DMS79 (cell line): ENCODE measurements around the gene TRA2B.

Experiments used
- DNase-seq: peaks from one replicate; lab custom pipeline; 2025; lab: John Stamatoyannopoulos, UW

Gene TRA2B

DNA sequence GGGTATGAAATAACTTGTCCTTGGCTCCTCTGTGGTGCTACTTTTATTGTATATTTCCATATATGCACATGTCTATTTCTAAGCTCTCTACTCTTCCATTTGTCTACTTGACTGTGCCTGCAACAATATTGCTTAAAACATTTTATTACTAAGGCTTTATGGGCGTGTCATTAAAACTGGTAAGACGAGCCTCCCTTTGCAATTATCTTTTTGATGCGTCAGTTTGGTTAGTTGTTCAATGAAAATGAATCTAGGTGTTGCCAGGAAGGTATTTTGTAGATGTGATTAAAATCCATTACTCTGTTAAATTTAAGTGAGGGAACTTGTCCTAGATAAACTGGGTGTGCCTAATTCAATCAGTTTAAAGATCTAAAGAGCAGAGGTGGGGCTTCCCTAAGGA, 12.9 kb upstream of the TRA2B start:
- DNase-seq: no peak

DNA sequence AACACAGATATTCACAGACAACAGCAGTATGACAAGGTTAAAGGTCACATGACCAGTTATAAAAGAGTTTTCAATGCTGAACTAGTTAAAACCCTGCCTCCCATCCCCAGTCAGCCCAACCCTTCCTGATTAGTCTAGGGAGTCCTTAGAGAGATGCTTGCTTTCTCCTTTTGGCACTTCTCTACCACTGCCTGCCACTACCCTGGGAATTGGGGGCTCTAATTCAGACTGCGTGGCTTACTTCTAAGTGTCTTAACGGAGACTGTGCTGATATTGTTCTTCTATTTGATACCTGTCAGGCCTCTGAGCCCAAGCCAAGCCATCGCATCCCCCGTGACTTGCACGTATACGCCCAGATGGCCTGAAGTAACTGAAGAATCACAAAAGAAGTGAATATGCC, 11.7 kb upstream of the TRA2B start:
- DNase-seq: no peak

DNA sequence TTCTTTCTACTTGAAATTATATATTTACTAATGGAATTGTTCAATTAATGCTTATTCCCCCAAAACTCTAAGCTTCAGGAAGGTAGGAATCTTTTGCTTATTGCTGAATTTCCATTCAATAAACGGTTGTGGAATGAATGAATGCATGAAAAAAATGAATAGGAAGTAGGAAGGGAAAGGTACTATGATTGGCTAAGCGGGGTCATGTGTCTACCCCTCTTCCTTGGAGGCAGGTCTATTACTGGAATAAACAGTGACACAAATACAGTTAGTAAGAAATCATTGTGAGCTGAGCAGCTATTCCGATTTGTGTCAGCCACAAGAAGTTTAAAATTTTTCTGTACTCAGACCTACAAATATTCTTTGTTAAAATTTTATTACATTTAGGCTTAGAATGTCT, 10.5 kb upstream of the TRA2B start:
- no peak for DNase-seq

DNA sequence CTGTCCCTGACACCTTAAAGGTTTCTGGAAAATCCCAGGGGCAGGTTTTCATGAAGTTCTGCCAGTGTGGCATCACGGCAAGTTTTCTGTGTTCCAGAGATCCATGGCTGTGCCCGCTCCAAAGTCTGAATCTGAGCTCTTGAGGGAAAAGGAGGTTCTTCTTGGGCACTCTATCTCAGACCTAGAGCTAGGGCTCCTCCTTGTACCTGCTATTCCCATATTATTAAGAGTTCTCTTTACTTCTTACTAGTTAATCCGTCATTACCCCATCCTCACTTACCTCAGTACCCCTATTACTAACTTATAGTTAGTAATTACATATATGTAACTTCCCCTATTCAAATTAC, 5.9 kb upstream of the TRA2B start:
- DNase-seq: no peak

DNA sequence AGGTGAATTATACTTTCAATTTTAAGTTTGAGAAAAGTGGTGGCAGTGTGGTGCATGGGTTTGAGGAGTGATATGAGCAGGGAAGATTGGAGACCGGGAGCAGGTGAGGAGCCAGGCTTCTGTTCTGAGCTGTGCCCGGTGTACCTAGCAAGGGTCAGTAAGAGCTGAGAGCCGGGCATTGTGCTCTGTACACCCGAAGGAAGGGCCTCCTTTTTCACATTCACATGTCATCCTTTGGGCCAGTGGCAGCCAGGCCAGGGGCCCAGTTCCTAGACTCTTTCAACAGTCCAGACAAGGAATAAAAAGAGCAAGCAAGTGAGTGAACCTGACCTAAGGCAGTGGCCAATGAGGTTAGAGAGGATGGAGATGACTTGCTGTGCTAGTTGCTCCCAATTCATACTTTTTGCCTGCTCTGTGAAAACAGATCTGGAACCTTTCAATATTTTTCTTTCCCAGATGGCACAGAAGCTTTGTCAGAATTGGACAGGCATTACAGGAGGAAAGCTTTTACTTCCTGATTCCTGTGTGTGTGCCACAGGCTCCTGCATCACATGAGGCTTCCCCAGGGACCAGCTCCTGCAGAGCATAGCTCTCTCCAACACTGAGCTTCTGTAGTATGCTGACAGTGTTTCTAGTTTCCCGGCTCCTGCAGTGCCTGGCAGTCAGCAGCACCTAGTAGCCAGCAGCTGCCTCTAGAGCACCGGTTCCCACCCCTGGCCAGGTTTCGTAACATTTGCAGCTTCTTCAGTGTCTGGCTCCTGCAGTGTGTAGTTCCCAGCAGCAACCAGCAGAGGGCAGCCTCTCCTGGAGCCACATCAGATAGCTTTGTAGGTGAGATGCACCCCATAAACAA, 5.3 kb upstream of the TRA2B start:
- peak; percentile 40 for DNase-seq

DNA sequence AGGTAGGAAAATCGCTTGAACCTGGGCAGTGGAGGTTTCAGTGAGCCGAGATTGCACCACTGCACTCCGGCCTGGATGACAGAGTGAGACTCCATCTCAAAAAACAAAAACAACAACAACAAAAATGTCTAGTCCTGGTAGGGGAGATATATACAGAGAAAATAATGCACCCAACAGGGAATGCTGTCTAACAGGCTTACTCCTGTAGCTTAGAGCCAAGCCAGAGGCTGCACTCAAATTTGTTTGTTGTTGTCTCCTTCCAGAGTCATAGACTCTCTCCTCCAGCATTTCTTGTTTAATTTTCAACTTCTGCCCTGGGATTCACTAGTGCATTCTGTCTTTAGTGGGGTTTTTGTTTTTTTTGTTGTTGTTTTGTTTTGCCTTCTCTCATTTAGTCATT, 4.6 kb upstream of the TRA2B start:
- DNase-seq: no peak

DNA sequence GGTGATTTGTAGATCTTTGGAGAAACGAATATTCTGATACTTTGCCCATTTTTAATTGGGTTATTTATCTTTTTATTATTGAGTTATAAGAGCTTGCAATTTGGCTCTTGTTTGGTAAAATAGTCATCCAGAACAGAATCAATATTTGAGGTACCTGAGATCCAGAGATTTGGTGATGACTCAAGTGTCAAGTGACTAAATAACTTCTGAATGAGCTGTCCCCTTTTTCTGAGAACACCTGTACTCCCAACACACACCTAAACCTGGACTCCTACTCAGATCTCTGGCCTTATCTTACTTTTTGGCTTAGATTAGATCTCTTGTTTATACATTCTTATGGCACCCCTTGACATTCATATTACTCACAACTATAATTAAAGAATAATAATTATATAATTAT, 3.1 kb upstream of the TRA2B start:
- DNase-seq: no peak

DNA sequence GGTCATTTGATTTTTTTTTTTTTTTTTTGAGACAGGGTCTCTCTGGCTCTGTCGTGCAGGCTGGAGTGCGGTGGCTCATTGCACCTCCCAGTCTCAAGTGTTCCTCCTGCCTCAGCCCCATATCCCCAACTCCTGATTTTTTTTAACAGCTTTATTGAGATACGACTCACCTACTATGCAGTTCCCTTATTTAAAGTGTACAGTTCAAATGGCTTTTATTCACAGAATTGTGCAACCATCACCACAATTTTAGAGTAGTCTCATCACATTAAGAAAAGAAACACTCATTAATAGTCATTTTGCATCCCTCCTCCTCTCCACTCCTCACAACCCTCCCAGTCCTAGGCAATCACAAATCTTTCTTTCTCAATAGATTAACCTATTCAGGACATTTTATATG, 1.9 kb upstream of the TRA2B start:
- no peak for DNase-seq

DNA sequence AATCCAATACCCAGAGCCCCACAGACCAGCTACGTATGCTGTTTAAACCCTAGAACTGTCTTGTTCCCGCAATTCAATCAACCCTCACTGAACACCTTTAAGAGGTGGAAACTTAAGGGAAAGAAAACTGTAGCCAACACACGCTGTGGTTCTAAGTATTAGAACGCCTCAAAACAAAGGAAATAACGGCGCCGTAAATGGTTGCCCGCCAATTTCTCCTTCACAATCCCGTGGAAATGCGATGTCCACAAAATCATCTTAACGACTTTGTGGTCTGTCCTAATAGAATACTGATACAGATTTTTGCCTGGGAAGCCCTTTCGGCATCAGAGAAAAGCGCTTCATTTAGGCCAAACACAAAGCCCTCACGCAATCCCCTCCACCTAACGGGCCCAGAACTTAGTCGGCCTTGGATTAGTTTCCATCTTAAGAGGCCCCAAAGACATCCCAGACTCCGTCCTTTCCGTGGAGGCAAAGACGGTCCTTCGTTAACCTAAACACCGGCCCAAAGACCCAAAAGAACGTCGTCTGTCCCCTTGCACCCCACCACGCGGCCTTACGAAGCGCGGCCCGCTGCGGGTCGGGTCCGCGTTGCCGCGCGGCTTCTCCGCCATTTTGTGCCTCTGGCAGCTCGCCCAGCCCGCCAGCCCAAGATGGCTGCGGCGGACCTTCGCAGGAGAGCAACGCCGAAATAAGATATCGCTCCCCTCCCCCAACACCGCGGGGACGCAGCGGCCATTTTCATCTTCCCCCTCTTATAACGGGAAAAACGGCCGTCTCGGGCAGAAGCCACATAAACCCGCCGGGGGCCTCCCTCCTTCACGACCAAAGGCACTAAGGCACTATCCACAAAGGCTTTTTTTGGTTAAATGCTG, 763 bp downstream of the TRA2B start:
- DNase-seq: peak; percentile 46

DNA sequence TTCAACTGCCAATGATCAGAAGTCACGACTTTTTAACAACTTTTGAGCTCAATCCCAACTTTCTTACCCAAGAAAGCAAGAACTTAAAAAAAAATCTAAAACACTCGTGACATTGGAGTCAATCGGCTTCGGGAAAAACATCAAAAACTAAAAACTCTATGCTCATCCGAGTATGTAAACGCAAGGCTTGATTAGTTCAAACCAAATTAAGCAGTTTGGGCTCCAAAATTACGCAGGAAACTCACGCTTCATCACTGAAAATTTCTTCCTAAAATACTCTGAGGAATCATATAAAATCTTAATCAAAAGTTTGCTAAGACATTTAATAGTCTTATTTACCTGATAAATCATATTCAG, 1.6 kb downstream of the TRA2B start:
- no peak for DNase-seq

DNA sequence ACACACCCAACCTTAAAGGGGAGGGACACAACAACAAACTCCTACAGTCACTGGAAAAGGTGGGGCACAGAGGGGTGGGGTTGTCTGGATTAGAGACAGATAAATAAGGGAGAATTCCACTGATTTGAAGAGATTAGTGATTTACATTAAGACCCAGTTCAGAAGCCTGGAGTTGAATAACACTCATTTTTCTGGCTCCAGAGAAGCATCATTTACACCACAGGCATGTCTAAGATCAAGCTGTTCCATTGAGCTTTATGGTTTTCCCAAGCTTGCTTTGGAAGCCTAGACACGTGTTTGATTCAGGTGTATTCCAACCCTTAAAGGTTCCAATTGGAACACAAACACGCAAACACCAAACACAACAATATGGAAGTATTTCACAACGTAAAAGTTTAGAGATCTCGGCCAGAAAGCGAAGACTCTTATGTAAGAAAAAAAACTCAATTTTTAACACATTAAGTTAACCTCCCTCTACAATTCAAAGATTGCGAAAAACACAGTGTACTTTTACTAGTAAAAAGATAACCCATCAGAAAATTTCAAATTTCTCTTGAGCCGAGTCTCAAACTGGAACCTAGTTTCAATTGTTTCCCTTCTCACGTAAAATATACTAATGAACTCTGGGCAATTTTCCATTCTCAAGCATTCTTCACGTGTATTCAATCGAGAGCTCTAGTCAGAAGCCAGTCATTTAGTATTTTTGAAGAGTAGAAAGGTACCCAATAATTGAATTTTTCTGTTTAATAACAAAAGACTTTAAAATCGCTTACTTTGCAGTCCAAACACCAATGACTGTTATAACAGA, 2.1 kb downstream of the TRA2B start:
- no peak for DNase-seq

DNA sequence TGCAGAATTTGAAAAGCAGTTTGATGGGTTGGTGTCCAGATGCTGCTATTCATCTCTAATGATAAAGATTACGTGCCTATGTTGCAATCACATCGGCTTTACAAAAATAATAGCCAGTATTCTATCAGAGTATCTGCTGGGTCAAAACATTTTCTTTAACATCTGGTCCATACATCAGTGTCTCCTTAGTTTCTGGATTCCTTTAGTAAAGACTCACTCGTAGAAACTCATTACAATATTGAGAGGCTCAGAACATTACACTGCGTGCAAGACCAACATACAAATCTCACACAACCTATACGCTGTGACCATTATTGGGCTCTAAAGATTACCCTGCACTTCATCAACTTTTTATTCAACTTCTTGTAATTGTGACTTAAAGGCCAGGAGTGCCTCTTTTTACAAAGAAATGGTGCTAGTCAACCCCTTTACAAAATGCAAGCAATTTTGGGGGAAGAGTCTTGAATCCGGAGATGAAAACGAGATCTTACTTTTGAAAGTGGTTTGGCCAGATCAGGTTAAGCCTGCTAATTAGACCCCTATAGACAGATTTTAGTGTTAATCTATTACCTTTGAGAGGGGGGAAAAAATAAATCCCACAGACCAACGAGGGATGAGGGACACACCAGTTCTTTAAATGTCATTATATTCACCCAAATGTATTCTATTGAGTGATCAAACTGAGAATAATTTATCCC, 2.9 kb downstream of the TRA2B start:
- DNase-seq: no peak

DNA sequence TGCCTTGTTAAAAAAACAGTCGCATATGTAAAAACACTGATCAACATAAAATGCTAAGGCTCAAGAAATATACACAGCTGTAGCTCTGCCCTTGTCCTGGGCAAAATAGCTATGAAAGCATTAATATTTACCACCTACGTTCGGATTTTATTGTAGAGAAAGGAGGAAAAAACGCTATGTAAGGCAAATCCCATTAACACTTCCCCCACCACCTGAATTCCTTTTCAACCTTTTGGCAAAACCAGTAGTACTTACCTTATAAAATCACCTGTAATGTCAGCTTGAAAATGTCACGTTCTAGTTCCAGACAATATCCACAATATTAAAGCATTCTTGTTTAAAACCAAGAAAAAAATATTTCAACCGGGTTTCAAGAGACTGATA, 3.6 kb downstream of the TRA2B start:
- no peak for DNase-seq

DNA sequence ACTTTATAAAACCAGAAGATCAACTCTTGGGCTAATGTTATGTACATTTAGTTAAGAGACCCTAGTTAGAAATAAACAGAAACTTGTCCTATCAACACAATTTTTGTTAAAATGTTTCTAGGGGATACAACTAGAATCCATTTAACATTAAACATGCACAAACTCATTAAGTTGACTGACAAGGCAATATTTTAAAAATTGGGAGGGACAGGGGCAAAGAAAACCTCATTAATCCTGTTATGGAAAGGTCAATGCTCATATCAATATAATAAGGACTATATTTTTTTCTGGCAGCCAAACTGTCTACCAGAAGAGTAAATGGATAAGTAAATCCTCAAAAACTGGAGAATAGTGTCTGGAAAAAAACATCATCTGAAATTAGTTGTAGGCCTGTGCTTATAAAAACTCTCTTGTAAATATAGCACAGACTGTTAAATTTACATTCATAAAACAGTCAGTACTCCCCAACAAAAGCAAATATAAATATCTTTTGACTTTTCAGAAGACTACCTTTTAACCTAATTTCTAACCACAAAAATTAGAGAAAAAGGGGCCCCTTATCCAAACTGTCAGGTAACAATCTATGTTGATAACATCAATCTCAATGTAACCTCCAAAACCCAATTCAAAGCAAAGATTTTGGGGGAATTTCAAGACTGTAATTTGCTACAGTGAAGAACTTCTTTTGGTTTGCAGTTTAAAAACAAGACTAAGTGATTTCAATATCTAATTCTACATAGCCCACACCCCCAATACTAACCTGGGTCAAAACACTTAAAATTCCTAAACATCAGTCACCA, 4.2 kb downstream of the TRA2B start:
- DNase-seq: no peak

DNA sequence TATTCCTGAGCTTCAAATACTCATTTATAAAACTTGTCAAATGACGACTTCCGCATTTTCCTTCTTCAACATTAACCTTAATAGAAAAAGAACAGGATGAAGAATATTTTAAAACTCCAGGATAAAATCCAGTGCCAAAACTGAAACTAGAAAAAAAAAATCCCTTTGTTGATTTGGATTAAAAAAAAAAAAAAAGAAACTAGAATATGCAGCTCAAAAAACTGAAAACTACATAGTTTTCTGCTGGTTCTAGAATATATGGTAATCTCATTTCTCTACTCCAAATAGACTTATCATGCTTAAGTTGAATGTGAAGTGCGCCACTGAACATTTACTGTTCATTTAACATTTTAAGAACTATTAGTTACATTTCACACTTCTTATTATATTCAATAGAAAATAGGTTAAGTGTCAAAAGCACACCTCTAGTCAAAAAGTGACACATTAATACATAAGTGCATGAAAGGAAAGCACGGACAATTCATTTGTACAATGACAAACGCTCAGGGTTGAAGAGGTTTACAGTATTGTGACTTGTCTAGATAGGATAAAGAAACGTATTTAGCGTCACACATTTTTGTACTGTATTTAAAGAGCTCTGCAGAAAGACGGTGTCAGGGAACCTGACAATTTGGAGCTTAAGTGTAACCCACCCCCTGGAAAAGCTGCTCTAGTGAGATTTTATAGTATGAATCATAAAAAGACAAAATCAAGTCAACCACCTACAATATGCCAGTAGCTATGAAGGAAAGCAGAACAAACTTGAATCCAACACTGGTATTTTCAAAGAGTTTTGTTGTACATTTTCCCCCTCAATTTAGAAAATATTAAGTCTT, 5.8 kb downstream of the TRA2B start:
- DNase-seq: no peak

DNA sequence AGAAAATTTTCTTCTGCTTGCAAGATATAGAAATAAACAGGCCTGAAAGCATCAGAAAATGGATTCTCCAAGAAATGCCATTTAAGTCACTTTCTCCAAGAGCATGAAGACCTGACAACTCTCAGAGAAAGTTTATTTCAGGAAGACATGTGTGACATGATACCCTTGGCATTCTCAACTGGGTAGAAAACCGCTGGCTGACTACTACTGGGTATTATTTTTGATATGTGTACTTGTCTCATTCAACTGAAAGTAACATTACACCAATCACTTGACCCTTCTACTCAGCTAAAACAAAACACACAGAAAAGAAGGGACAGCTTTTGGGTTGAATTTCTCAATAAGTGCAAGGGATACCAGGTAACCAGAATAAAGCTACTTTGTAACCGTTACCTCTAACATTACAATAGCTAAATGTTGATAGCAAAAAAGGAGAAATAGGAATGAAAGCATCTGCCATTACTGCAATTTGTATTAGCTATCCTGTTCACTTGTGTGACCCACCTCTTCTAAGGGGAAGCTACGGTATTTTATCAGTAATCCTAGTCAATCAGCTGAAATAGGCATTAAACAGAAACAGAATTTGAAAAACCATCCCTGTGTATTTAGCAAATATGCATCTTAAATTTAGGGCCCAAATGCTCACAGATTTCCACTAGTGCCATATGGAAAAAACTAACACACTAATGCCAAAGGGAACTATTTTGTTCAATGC, 7.3 kb downstream of the TRA2B start:
- no peak for DNase-seq

DNA sequence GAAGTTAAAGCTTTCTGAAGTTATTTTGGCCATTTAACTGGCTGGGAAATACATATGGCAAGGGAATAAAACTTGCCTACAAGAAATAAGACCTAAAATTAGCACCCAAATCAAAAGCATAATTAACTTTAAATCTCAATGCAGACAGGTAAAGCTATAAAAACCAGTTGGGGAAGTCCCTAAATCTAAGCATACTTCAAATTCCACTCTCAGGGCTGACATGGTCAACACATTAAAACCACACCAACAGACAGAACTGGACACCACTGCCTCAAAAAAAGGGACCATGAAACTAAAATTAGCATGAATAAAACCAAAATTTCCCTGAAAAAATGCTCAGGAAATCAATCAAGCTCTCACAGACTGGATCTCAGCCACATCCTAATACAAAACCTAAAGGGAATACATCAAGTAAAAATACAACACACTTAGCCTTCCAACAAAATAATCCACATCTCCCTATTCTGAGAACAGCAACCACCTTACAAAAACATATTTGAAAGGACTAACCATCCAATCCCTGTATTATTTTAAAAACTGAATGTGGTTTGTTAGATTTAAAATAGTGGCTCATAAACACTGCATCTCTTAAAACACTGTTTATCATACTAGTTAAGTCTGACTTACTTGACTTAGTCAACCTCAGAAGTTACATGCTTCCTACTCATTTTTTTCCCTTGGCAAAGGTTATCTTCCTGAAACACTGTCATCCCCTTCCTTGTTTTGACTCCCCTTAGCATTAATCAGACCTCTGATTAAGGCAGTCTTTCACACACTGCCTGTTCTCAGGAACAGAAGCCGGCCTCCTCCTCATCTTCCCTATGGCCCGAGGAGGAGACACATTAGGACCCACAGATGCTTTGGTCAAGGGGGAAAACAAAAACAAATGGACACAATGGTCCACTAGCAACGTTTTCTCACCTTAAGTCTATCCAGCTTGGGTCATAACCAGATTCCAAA, 8.3 kb downstream of the TRA2B start:
- no peak for DNase-seq

DNA sequence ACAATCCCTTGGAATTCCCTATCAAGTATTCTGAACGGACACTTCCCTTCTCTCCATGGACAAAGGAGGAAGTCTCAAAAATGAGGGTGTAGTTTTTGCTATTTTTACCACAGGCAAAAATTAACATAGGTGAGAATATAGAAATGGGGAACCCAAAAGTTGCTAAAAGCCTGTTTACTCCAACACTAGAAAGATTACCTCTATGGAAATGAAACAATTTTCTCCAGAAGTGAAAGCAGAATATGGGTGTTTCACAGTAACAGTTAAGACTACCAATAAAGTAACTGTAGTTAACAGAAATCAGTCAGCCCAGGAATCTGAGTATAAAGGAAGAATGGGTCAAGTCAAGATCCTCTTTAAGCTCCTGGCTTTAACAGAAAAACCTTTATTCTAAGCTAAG, 9.3 kb downstream of the TRA2B start:
- DNase-seq: no peak
